BLaER1 treated with 17β-estradiol and CSF1 and Interleukin-3, amounts not matched to agents 10 nM and 100 nM (cell line): Measurements from ENCODE around the gene TBRG4.
"Not testable (repeated sequence)": the region's sequence is repeated elsewhere in the genome, so short reads cannot be mapped to it uniquely, and the experiment has no call there.

Experiments used
- H3K27ac ChIP-seq, 11 experiments: shearing (Covaris generic); formaldehyde crosslinking; 2 replicates each; pipeline ENCODE4 v1.8.1; 2022
- H3K27me3 ChIP-seq, 11 experiments: shearing (Covaris generic); formaldehyde crosslinking; 2 replicates each; pipeline ENCODE4 v1.8.1; 2022
- H3K36me3 ChIP-seq, 11 experiments: shearing (Covaris generic); formaldehyde crosslinking; 2 replicates each; pipeline ENCODE4 v1.8.1; 2022
- H3K4me1 ChIP-seq, 10 experiments: shearing (Covaris generic); formaldehyde crosslinking; 2 replicates each; pipeline ENCODE4 v1.8.1; 2022
- H3K4me2 ChIP-seq, 11 experiments: shearing (Covaris generic); formaldehyde crosslinking; 2 replicates each; pipeline ENCODE4 v1.8.1; 2022
- H3K4me3 ChIP-seq, 10 experiments: shearing (Covaris generic); formaldehyde crosslinking; 2 replicates each; pipeline ENCODE4 v1.8.1; 2022
- H3K9ac ChIP-seq, 11 experiments: shearing (Covaris generic); formaldehyde crosslinking; 2 replicates each; pipeline ENCODE4 v1.8.1; 2022
- H3K9me3 ChIP-seq, 11 experiments: shearing (Covaris generic); formaldehyde crosslinking; replicated peaks in 1 of 11; 2 replicates each; pipeline ENCODE4 v1.8.1; 2022
- H4K20me1 ChIP-seq, 11 experiments: shearing (Covaris generic); formaldehyde crosslinking; 2 replicates each; pipeline ENCODE4 v1.8.1; 2022
- Cebpa-rat ChIP-seq, 11 experiments: shearing (Covaris generic); IDR thresholded peaks; 2 replicates each; pipeline ENCODE4 v1.8.1; 2022

The TBRG4 gene

GRCh38 chr7:45114926-45115325 is 3.4 kb upstream of the TBRG4 start:
- H3K27me3 ChIP-seq = no peaks in the 10 kb centered on the region
- H3K27ac ChIP-seq = peak overlapping the region in 5 of 11 experiments; percentile 1 to 41 (median 14); a peak in 6 of 22 replicates
- peaks cover 0 to 4% (median 0%) of the 10 kb centered on the region in 11 experiments; a peak in 2 of 22 replicates for H3K36me3 ChIP-seq
- H3K9ac ChIP-seq = no peak overlapping the region; a peak in 1 of 22 replicates
- no peaks in the 10 kb centered on the region for H3K9me3 ChIP-seq
- no peak overlapping the region for H3K4me3 ChIP-seq
- peak overlapping the region in 10 of 11 experiments; percentile 11 to 77 (median 40); a peak in 16 of 22 replicates for H3K4me2 ChIP-seq
- no peak for TF ChIP-seq Cebpa-rat (IDR thresholded peaks at IDR 0.05)
- peaks cover 0 to 4% (median 0%) of the 10 kb centered on the region in 11 experiments; a peak in 5 of 22 replicates for H4K20me1 ChIP-seq
- H3K4me1 ChIP-seq = peaks cover 39 to 52% (median 43%) of the 10 kb centered on the region in 10 experiments

- peak overlapping the region in 4 of 11 experiments; percentile 53 to 77 (median 67); a peak in 7 of 22 replicates for H3K4me2 ChIP-seq
- peaks cover under 1 to 10% (median 6%) of the 10 kb centered on the region in 11 experiments; a peak in 20 of 22 replicates for H3K36me3 ChIP-seq
- not testable (repeated sequence) for H3K9me3 ChIP-seq, H3K9ac ChIP-seq, H3K27me3 ChIP-seq, H3K4me3 ChIP-seq
- H3K4me1 ChIP-seq = peaks cover 43 to 58% (median 46%) of the 10 kb centered on the region in 10 experiments
- H4K20me1 ChIP-seq = peaks cover 0 to 10% (median 5%) of the 10 kb centered on the region in 11 experiments; a peak in 15 of 22 replicates
- H3K27ac ChIP-seq = peak overlapping the region in 3 of 11 experiments; percentile 10 to 41 (median 31); a peak in 4 of 22 replicates
Observed at GRCh38 chr7:45114257-45114656, 2.8 kb upstream of the TBRG4 start.

GRCh38 chr7:45112648-45113047 is 1.2 kb upstream of the TBRG4 start:
- peaks cover 44 to 65% (median 49%) of the 10 kb centered on the region in 10 experiments for H3K4me1 ChIP-seq
- H3K4me3 ChIP-seq = peak overlapping the region; percentile 76 to 96 (median 86); a peak in 16 of 20 replicates
- H3K4me2 ChIP-seq = peak overlapping the region; percentile 67 to 93 (median 83)
- peak overlapping the region; percentile 91 to 99 (median 97) for H3K27ac ChIP-seq
- H3K36me3 ChIP-seq = peaks cover 17 to 26% (median 22%) of the 10 kb centered on the region in 11 experiments
- H3K9me3 ChIP-seq = no peaks in the 10 kb centered on the region
- no peak for TF ChIP-seq Cebpa-rat (IDR thresholded peaks at IDR 0.05)
- peak overlapping the region; percentile 90 to 99 (median 97); a peak in 10 of 22 replicates for H3K9ac ChIP-seq
- peaks cover 15 to 26% (median 21%) of the 10 kb centered on the region in 11 experiments for H4K20me1 ChIP-seq
- H3K27me3 ChIP-seq = no peaks in the 10 kb centered on the region

- no peak for TF ChIP-seq Cebpa-rat (IDR thresholded peaks at IDR 0.05)
- Histone ChIP-seq H3K4me3 (peak overlapping the region in 9 of 10 experiments; percentile 1 to 89 (median 31); a peak in 14 of 20 replicates), H4K20me1 (peaks cover 53 to 64% (median 59%) of the 10 kb centered on the region in 11 experiments), H3K27me3 (no peaks in the 10 kb centered on the region), H3K4me1 (peaks cover 36 to 56% (median 46%) of the 10 kb centered on the region in 10 experiments), H3K9me3 (no peaks in the 10 kb centered on the region), H3K4me2 (peak overlapping the region; percentile 72 to 97 (median 82)), H3K9ac (peak overlapping the region; percentile 35 to 99 (median 69)), H3K36me3 (peaks cover 54 to 64% (median 60%) of the 10 kb centered on the region in 11 experiments), H3K27ac (peak overlapping the region in 4 of 11 experiments; percentile 13 to 32 (median 15); a peak in 2 of 22 replicates)
Observed at GRCh38 chr7:45108863-45109262, 2.6 kb downstream of the TBRG4 start.

GRCh38 chr7:45107356-45107755 is 4.1 kb downstream of the TBRG4 start:
- peak overlapping the region in 2 of 10 experiments; percentile 5 to 31; a peak in 1 of 20 replicates for H3K4me3 ChIP-seq

GRCh38 chr7:45106820-45107219 is 4.7 kb downstream of the TBRG4 start:
- TF ChIP-seq Cebpa-rat (IDR thresholded peaks at IDR 0.05) = no peak
- H3K4me3 ChIP-seq = no peak overlapping the region
- peaks cover 28 to 46% (median 38%) of the 10 kb centered on the region in 10 experiments for H3K4me1 ChIP-seq
- H3K27ac ChIP-seq = no peak overlapping the region
- H3K27me3 ChIP-seq = no peaks in the 10 kb centered on the region
- peak overlapping the region in 9 of 11 experiments; percentile 18 to 99 (median 62); a peak in 11 of 22 replicates for H3K9ac ChIP-seq
- peaks cover 73 to 85% (median 79%) of the 10 kb centered on the region in 11 experiments for H4K20me1 ChIP-seq
- H3K36me3 ChIP-seq = peaks cover 75 to 85% (median 80%) of the 10 kb centered on the region in 11 experiments
- H3K4me2 ChIP-seq = peak overlapping the region in 7 of 11 experiments; percentile 72 to 97 (median 83); a peak in 12 of 22 replicates
- no peaks in the 10 kb centered on the region for H3K9me3 ChIP-seq

More at GRCh38 chr7:45107356-45107755, 4.1 kb downstream of the TBRG4 start:
- Histone ChIP-seq H4K20me1 (peaks cover 67 to 79% (median 74%) of the 10 kb centered on the region in 11 experiments), H3K36me3 (peaks cover 70 to 79% (median 75%) of the 10 kb centered on the region in 11 experiments), H3K9me3 (no peaks in the 10 kb centered on the region), H3K27ac (no peak overlapping the region), H3K4me1 (peaks cover 32 to 48% (median 42%) of the 10 kb centered on the region in 10 experiments), H3K9ac (peak overlapping the region in 9 of 11 experiments; percentile 18 to 99 (median 62); a peak in 16 of 22 replicates), H3K4me2 (peak overlapping the region in 10 of 11 experiments; percentile 72 to 97 (median 82); a peak in 14 of 22 replicates), H3K27me3 (no peaks in the 10 kb centered on the region)
- no peak for TF ChIP-seq Cebpa-rat (IDR thresholded peaks at IDR 0.05)

- TF ChIP-seq Cebpa-rat (IDR thresholded peaks at IDR 0.05) = no peak
- Histone ChIP-seq H3K4me1 (peaks cover 28 to 46% (median 38%) of the 10 kb centered on the region in 10 experiments), H3K36me3 (peaks cover 86 to 96% (median 92%) of the 10 kb centered on the region in 11 experiments), H3K4me2 (no peak overlapping the region; a peak in 1 of 22 replicates), H3K4me3 (no peak overlapping the region), H3K27me3 (no peaks in the 10 kb centered on the region), H4K20me1 (peaks cover 83 to 96% (median 91%) of the 10 kb centered on the region in 11 experiments), H3K9me3 (no peaks in the 10 kb centered on the region), H3K9ac (peak overlapping the region in 5 of 11 experiments; percentile 0 to 90 (median 16); a peak in 5 of 22 replicates), H3K27ac (no peak overlapping the region)
Observed at GRCh38 chr7:45105588-45106188, 5.8 kb downstream of the TBRG4 start.

GRCh38 chr7:45104844-45105587 is 6.5 kb downstream of the TBRG4 start:
- H3K27ac ChIP-seq = no peak overlapping the region
- H3K4me3 ChIP-seq = no peak overlapping the region
- peaks cover 22 to 40% (median 32%) of the 10 kb centered on the region in 10 experiments for H3K4me1 ChIP-seq
- no peak overlapping the region for H3K4me2 ChIP-seq
- no peaks in the 10 kb centered on the region for H3K27me3 ChIP-seq
- H3K36me3 ChIP-seq = peaks cover 93 to 100% (median 99%) of the 10 kb centered on the region in 11 experiments
- no peaks in the 10 kb centered on the region for H3K9me3 ChIP-seq
- TF ChIP-seq Cebpa-rat (IDR thresholded peaks at IDR 0.05) = no peak
- peak overlapping the region in 2 of 11 experiments; percentile 0 to 16; a peak in 1 of 22 replicates for H3K9ac ChIP-seq
- H4K20me1 ChIP-seq = peaks cover 90 to 100% (median 97%) of the 10 kb centered on the region in 11 experiments
